ENCODE results near the gene GPER1. TPM values are rescaled to one million over a fixed set of nuclear protein-coding genes. Genes with fewer than 3 reads are reported as not detected.

GPER1 gene
- total and polyA plus RNA-seq, 2 experiments from 2014 or later, result 0.89 TPM; not detected in 1

DNA sequence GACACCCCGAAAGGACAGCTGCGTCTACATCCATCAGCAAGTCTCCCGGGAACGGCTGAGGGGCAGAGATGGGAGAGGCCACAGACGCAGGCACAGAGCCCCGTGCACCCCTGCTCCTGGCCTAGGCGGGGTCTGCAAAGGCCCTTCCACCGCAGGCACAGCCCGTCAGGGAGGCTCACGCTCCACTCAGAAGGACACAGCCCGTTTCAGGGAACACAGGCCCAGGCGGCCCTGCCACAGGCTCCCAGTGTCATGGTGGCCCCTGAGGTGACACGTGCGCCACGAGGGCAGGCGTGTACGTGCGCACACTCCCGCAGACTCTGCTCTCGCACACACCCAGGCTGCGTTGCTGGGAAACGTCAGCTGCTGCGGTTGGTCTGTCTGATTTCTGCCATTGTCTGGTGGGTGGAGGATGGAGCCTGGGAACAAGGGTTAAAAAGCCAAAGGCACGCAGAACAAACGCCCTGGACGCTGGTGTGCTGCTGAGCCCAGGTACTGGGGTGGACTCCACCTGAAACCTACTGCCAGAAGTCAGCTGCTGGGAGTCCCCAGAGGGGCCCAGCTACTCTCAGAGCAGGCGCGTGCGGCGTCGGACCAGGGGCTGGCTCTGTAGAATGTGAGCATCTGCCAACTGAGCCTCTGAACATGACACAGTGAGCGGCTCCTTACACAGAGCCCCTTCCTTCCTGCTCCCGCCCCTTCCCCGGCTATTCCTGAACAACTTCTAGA, 13.1 kb downstream of the GPER1 start:
- Histone ChIP-seq H3K4me1 (ENCODE audit: insufficient read depth) (no peaks in the 10 kb centered on the region), H3F3A (replicated peaks; ENCODE audit: low read depth) (no peaks in the 10 kb centered on the region), H3K79me2 (replicated peaks; ENCODE audit: insufficient read depth) (peaks cover 55% of the 10 kb centered on the region), H2AFZ (no peak overlapping the region), H3K4me3 (no peak overlapping the region), H3K27ac (ENCODE audit: low read depth) (no peak overlapping the region), H3K36me3 (ENCODE audit: insufficient read depth) (no peaks in the 10 kb centered on the region), H3K27me3 (ENCODE audit: insufficient read depth) (no peaks in the 10 kb centered on the region), H4K20me1 (replicated peaks; ENCODE audit: insufficient read depth) (no peaks in the 10 kb centered on the region; the same call in none of the 2 replicates), H3K9me2 (ENCODE audit: insufficient read depth) (no peaks in the 10 kb centered on the region), H3K4me2 (no peak overlapping the region)
- no peak for ATAC-seq
- H3K27me3 Mint-ChIP-seq (ENCODE audit: insufficient read depth, low read depth, poor library complexity), result peaks cover 7% of the 10 kb centered on the region
- no peak for DNase-seq (ENCODE audit: low spot score)
- H3K4me1 Mint-ChIP-seq, result no peaks in the 10 kb centered on the region
- TF ChIP-seq, protein P1, sequence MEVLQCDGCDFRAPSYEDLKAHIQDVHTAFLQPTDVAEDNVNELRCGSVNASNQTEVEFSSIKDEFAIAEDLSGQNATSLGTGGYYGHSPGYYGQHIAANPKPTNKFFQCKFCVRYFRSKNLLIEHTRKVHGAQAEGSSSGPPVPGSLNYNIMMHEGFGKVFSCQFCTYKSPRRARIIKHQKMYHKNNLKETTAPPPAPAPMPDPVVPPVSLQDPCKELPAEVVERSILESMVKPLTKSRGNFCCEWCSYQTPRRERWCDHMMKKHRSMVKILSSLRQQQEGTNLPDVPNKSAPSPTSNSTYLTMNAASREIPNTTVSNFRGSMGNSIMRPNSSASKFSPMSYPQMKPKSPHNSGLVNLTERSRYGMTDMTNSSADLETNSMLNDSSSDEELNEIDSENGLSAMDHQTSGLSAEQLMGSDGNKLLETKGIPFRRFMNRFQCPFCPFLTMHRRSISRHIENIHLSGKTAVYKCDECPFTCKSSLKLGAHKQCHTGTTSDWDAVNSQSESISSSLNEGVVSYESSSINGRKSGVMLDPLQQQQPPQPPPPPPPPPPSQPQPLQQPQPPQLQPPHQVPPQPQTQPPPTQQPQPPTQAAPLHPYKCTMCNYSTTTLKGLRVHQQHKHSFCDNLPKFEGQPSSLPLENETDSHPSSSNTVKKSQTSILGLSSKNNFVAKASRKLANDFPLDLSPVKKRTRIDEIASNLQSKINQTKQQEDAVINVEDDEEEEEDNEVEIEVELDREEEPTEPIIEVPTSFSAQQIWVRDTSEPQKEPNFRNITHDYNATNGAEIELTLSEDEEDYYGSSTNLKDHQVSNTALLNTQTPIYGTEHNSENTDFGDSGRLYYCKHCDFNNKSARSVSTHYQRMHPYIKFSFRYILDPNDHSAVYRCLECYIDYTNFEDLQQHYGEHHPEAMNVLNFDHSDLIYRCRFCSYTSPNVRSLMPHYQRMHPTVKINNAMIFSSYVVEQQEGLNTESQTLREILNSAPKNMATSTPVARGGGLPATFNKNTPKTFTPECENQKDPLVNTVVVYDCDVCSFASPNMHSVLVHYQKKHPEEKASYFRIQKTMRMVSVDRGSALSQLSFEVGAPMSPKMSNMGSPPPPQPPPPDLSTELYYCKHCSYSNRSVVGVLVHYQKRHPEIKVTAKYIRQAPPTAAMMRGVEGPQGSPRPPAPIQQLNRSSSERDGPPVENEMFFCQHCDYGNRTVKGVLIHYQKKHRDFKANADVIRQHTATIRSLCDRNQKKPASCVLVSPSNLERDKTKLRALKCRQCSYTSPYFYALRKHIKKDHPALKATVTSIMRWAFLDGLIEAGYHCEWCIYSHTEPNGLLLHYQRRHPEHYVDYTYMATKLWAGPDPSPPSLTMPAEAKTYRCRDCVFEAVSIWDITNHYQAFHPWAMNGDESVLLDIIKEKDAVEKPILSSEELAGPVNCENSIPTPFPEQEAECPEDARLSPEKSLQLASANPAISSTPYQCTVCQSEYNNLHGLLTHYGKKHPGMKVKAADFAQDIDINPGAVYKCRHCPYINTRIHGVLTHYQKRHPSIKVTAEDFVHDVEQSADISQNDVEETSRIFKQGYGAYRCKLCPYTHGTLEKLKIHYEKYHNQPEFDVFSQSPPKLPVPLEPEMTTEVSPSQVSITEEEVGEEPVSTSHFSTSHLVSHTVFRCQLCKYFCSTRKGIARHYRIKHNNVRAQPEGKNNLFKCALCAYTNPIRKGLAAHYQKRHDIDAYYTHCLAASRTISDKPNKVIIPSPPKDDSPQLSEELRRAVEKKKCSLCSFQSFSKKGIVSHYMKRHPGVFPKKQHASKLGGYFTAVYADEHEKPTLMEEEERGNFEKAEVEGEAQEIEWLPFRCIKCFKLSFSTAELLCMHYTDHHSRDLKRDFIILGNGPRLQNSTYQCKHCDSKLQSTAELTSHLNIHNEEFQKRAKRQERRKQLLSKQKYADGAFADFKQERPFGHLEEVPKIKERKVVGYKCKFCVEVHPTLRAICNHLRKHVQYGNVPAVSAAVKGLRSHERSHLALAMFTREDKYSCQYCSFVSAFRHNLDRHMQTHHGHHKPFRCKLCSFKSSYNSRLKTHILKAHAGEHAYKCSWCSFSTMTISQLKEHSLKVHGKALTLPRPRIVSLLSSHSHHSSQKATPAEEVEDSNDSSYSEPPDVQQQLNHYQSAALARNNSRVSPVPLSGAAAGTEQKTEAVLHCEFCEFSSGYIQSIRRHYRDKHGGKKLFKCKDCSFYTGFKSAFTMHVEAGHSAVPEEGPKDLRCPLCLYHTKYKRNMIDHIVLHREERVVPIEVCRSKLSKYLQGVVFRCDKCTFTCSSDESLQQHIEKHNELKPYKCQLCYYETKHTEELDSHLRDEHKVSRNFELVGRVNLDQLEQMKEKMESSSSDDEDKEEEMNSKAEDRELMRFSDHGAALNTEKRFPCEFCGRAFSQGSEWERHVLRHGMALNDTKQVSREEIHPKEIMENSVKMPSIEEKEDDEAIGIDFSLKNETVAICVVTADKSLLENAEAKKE (CRISPR knock-in tag; IDR thresholded peaks at IDR 0.05), result no peak
- TF ChIP-seq STAT1 (IDR thresholded peaks at IDR 0.05; ENCODE audit: unreplicated experiment) (no peak), EZH2phosphoT487 (IDR thresholded peaks at IDR 0.05; ENCODE audit: unreplicated experiment) (no peak), CREB1 (CRISPR knock-in tag; IDR thresholded peaks at IDR 0.05; ENCODE audit: low read depth) (no peak)
- peaks cover 3% of the 10 kb centered on the region; the same call in 1 of the 3 replicates for H3K9me3 Mint-ChIP-seq
- H3K27ac Mint-ChIP-seq, result no peak overlapping the region
- H3K36me3 Mint-ChIP-seq (ENCODE audit: low read depth), result peaks cover 24% of the 10 kb centered on the region
- no peak overlapping the region for H3K4me3 Mint-ChIP-seq
